HCT116 (cell line): ENCODE results near the gene MAP2K5. TPM values are rescaled to one million over a fixed set of nuclear protein-coding genes. Genes with fewer than 3 reads are reported as not detected.

ENCODE experiments used
- ATAC-seq: fragments of 200-7000 bp; cut with Tn5 transposase; 2 replicates; pipeline ENCODE4 v1.9.1; 2020; ENCODE audit warnings: mild to moderate bottlenecking, moderate library complexity
- BruUV-seq: library from RNA; stranded (reverse); fragments of 400-500 nt; replicated peaks from 2 replicates; lab custom pipeline; 2021; lab: Mats Ljungman, UMichigan
- CTCF ChIA-PET: fragments of 300-600 bp; sonication (Branson Sonifier 250); formaldehyde crosslinking; loops from one replicate; lab custom pipeline; 2021; ENCODE audit warnings: antibody characterized with exemption; lab: Charles Lee
- POLR2A ChIA-PET: fragments of 300-600, 350-600 bp; sonication (Branson Sonifier 250); formaldehyde crosslinking; loops from one replicate; lab custom pipeline; 2021; ENCODE audit warnings: antibody characterized with exemption; lab: Charles Lee
- RAD21 ChIA-PET, 2 experiments: fragments of 300-600 bp; sonication (Branson Sonifier 250); formaldehyde crosslinking; loops; one replicate each; lab custom pipeline; 2023; ENCODE audit warnings: low total read pairs in 2 of 2; ENCODE audit not compliant: uncharacterized antibody in 2 of 2, unreplicated experiment in 2 of 2, low non-redundant PET in 1 of 2; lab: Charles Lee
- DNase-seq: peaks from one replicate; pipeline ENCODE4 v3.0.0-alpha.2; 2010; ENCODE audit warnings: low read depth, low spot score
- H2AFZ ChIP-seq: fragments of 200-600 bp; shearing (Covaris generic), sonication (generic); 2 replicates; pipeline ENCODE4 v1.6.1; 2017; ENCODE audit warnings: low read depth, mixed run types, mixed read lengths, antibody characterized with exemption, low read length; ENCODE audit not compliant: poor library complexity, severe bottlenecking
- H3K27ac ChIP-seq: 2 replicates; pipeline ENCODE4 v1.5.1; 2012; ENCODE audit warnings: low read depth, low read length
- H3K27me3 ChIP-seq: fragments of 200-600 bp; sonication (generic); 2 replicates; pipeline ENCODE4 v1.6.1; 2016; ENCODE audit warnings: mixed run types, low read length, mixed read lengths; ENCODE audit not compliant: insufficient read depth
- H3K36me3 ChIP-seq, 2 experiments: fragments of 200-500 bp in 1 of 2; fragments of 200-600 bp in 1 of 2; sonication (Bioruptor generic) in 1 of 2; sonication (generic) in 1 of 2; 2 replicates each; pipeline versions ENCODE4 v1.5.1 to v1.6.1; 2014 to 2016; ENCODE audit warnings: low read length in 2 of 2, inconsistent platforms in 1 of 2, mixed read lengths in 1 of 2, mixed run types in 1 of 2; ENCODE audit not compliant: insufficient read depth in 2 of 2, control insufficient read depth in 1 of 2
- H3K4me1 ChIP-seq, 2 experiments: fragments of 200-600 bp in 1 of 2; sonication (generic) in 1 of 2; 2 replicates each; pipeline versions ENCODE4 v1.5.1 to v1.6.1; 2012 to 2017; ENCODE audit warnings: low read length in 2 of 2, inconsistent platforms in 1 of 2, mild to moderate bottlenecking in 1 of 2, mixed read lengths in 1 of 2, mixed run types in 1 of 2, moderate library complexity in 1 of 2; ENCODE audit not compliant: insufficient read depth in 2 of 2, control insufficient read depth in 1 of 2
- H3K4me2 ChIP-seq: fragments of 200-600 bp; sonication (generic); 2 replicates; pipeline ENCODE4 v1.6.1; 2017; ENCODE audit warnings: mixed run types, low read length, mixed read lengths
- H3K4me3 ChIP-seq, 2 experiments: fragments of 200-600 bp in 1 of 2; sonication (generic) in 1 of 2; replicated peaks in 1 of 2; 2 replicates each; pipeline ENCODE4 v1.5.1; 2011 to 2016; ENCODE audit warnings: low read length in 2 of 2, control low read depth in 1 of 2, low read depth in 1 of 2, mild to moderate bottlenecking in 1 of 2, mixed read lengths in 1 of 2, mixed run types in 1 of 2
- H3K79me2 ChIP-seq: fragments of 200-600 bp; sonication (generic); 2 replicates; pipeline ENCODE4 v1.6.1; 2017; ENCODE audit warnings: mild to moderate bottlenecking, mixed run types, low read length, moderate library complexity, mixed read lengths; ENCODE audit not compliant: insufficient read depth
- H3K9ac ChIP-seq: fragments of 200-600 bp; sonication (generic); 2 replicates; pipeline ENCODE4 v1.6.1; 2016; ENCODE audit warnings: low read length, mixed read lengths
- H3K9me2 ChIP-seq: fragments of 200-600 bp; sonication (generic), shearing (Covaris generic); 2 replicates; pipeline ENCODE4 v1.6.1; 2017; ENCODE audit warnings: mixed run types, mild to moderate bottlenecking, moderate library complexity; ENCODE audit not compliant: insufficient read depth
- H3K9me3 ChIP-seq, 2 experiments: fragments of 200-500 bp in 1 of 2; fragments of 200-600 bp in 1 of 2; sonication (Bioruptor generic) in 1 of 2; sonication (generic) in 1 of 2; 2 replicates each; pipeline ENCODE4 v1.6.1; 2014 to 2017; ENCODE audit warnings: low read length in 2 of 2, mixed read lengths in 2 of 2, inconsistent platforms in 1 of 2, low read depth in 1 of 2, mild to moderate bottlenecking in 1 of 2, mixed run types in 1 of 2, moderate library complexity in 1 of 2; ENCODE audit not compliant: control insufficient read depth in 1 of 2, insufficient read depth in 1 of 2
- H4K20me1 ChIP-seq: fragments of 200-600 bp; sonication (generic), shearing (Covaris generic); 2 replicates; pipeline ENCODE4 v1.6.1; 2017; ENCODE audit warnings: mixed run types, mild to moderate bottlenecking, moderate library complexity; ENCODE audit not compliant: insufficient read depth
- CEBPB ChIP-seq: IDR thresholded peaks from 2 replicates; pipeline ENCODE4 v1.6.1; 2012; ENCODE audit warnings: low read depth
- ELF1 ChIP-seq: IDR thresholded peaks from 2 replicates; pipeline ENCODE4 v1.6.1; 2012; ENCODE audit warnings: low read depth, borderline replicate concordance
- EZH2phosphoT487 ChIP-seq: fragments of 200-600 bp; IDR thresholded peaks from 2 replicates; pipeline ENCODE4 v1.6.1; 2018; ENCODE audit warnings: antibody characterized with exemption, borderline replicate concordance
- JUND ChIP-seq: IDR thresholded peaks from 2 replicates; pipeline ENCODE4 v1.6.1; 2012
- RAD21 ChIP-seq: IDR thresholded peaks from 2 replicates; pipeline ENCODE4 v1.6.1; 2012; ENCODE audit warnings: low read depth, mild to moderate bottlenecking
- REST ChIP-seq: IDR thresholded peaks from 2 replicates; pipeline ENCODE4 v1.6.1; 2012; ENCODE audit warnings: low read depth
- SP1 ChIP-seq: IDR thresholded peaks from 2 replicates; pipeline ENCODE4 v1.6.1; 2012; ENCODE audit warnings: low read depth
- SRF ChIP-seq: IDR thresholded peaks from 2 replicates; pipeline ENCODE4 v1.6.1; 2012; ENCODE audit warnings: low read depth
- TCF7L2 ChIP-seq: IDR thresholded peaks from 2 replicates; pipeline ENCODE4 v1.7.0; 2011; ENCODE audit warnings: borderline replicate concordance, inconsistent platforms; ENCODE audit not compliant: insufficient read depth, insufficient read length; ENCODE audit errors: extremely low read depth
- intact Hi-C: fragments of 100-400 bp; cut with micrococcal nuclease; formaldehyde crosslinking; loops from 2 replicates; pipeline ENCODE4 v1.10.0; 2022
- total RNA-seq: library from RNA; stranded (reverse); gene quantifications from one replicate; pipeline ENCODE4 v1.2.1, GENCODE V29; 2021; ENCODE audit not compliant: unreplicated experiment
- TF ChIP-seq, protein P1 (sequence below), 3 experiments: fragments of 200-600 bp in 1 of 3; sonication (generic) in 1 of 3; IDR thresholded peaks in 2 of 3; conservative IDR thresholded peaks in 1 of 3; 2 replicates each; pipeline ENCODE4 v1.5.1; 2012 to 2017; ENCODE audit warnings: low read depth in 2 of 3, low read length in 2 of 3, antibody characterized with exemption in 1 of 3, borderline replicate concordance in 1 of 3, control low read depth in 1 of 3, mild to moderate bottlenecking in 1 of 3, mixed read lengths in 1 of 3, mixed run types in 1 of 3, moderate library complexity in 1 of 3; ENCODE audit not compliant: insufficient read depth in 1 of 3

Gene MAP2K5
- total RNA-seq, 1 experiment from 2014 or later: 15.6 TPM

- no peak for DNase-seq
Observed at GRCh38 chr15:67836477-67836876, 294.0 kb downstream of the MAP2K5 start.

DNA sequence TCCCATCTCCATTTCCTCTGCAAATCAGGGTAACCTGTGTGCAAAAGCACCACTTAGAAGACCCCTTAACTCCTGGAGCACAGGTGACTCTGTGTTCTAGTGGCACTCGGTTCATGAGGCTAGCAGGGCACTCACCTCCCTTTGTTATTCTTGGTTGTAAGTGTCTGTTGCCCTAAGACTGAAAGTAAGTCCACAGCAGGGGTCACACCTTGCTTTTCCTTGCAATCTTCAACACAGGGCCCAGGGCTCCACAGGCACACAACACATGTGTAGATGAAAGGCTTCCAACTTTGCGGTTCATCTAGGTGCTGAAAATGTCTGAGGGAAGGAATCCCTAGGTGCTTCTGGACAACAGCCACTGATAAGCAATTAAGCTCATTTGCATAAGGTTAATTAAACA, 294.5 kb downstream of the MAP2K5 start:
- Histone ChIP-seq H3K27me3 (no peaks in the 10 kb centered on the region), H4K20me1 (no peaks in the 10 kb centered on the region), H3K9ac (no peak overlapping the region), H3K4me3 (no peak overlapping the region), H3K9me2 (no peaks in the 10 kb centered on the region), H3K4me1 (peaks cover 3 to 21% of the 10 kb centered on the region in 2 experiments; a peak in 3 of 4 replicates), H3K27ac (no peak overlapping the region), H3K9me3 (no peaks in the 10 kb centered on the region), H3K4me2 (no peak overlapping the region), H3K36me3 (no peaks in the 10 kb centered on the region), H2AFZ (no peak overlapping the region), H3K79me2 (no peaks in the 10 kb centered on the region)
- intact Hi-C loops: loop anchor here (1.0 to 10.0 kb wide), 4 partner anchors 312 to 592 kb away; partner anchors contain the start of gene C15orf61
- ATAC-seq: no peak
- no TSS peak for BruUV-seq
- CTCF ChIA-PET: interaction anchor here (1.3 kb wide), 1 partner anchor 380 kb away, joined by 6 read pairs; no protein-coding TSS in a partner anchor
- POLR2A ChIA-PET: no interaction called here
- DNase-seq: no peak
- RAD21 ChIA-PET: no interaction called here
- TF ChIP-seq TCF7L2 (no peak), REST (no peak), EZH2phosphoT487 (no peak), ELF1 (no peak), JUND (no peak), SRF (no peak), SP1 (no peak)
- TF ChIP-seq, protein P1, sequence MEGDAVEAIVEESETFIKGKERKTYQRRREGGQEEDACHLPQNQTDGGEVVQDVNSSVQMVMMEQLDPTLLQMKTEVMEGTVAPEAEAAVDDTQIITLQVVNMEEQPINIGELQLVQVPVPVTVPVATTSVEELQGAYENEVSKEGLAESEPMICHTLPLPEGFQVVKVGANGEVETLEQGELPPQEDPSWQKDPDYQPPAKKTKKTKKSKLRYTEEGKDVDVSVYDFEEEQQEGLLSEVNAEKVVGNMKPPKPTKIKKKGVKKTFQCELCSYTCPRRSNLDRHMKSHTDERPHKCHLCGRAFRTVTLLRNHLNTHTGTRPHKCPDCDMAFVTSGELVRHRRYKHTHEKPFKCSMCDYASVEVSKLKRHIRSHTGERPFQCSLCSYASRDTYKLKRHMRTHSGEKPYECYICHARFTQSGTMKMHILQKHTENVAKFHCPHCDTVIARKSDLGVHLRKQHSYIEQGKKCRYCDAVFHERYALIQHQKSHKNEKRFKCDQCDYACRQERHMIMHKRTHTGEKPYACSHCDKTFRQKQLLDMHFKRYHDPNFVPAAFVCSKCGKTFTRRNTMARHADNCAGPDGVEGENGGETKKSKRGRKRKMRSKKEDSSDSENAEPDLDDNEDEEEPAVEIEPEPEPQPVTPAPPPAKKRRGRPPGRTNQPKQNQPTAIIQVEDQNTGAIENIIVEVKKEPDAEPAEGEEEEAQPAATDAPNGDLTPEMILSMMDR (IDR thresholded peaks at IDR 0.05 in 2 of 3, conservative IDR thresholded peaks at IDR 0.05 in 1 of 3; ENCODE audit: borderline replicate concordance in 1 of 3, insufficient read depth in 1 of 3, low read depth in 2 of 3, low read length in 2 of 3): no peak

More at GRCh38 chr15:67836477-67836876, 294.0 kb downstream of the MAP2K5 start:
- no peaks in the 10 kb centered on the region for H3K27me3 ChIP-seq
- H3K9me3 ChIP-seq: no peaks in the 10 kb centered on the region
- ChIA-PET CTCF (interaction anchor here (2.0 kb wide), 1 partner anchor 379 kb away, joined by 6 read pairs; no protein-coding TSS in a partner anchor), RAD21 (no interaction called here), POLR2A (no interaction called here)
- H3K4me1 ChIP-seq: peaks cover 3 to 21% of the 10 kb centered on the region in 2 experiments; a peak in 3 of 4 replicates
- TF ChIP-seq CEBPB (no peak), RAD21 (peak; percentile 77)
- TF ChIP-seq, protein P1 (IDR thresholded peaks at IDR 0.05 in 2 of 3, conservative IDR thresholded peaks at IDR 0.05 in 1 of 3; ENCODE audit: borderline replicate concordance in 1 of 3, insufficient read depth in 1 of 3, low read depth in 2 of 3, low read length in 2 of 3): peak; percentile 68 to 81 (median 70)
- H3K9me2 ChIP-seq: no peaks in the 10 kb centered on the region
- H3K4me2 ChIP-seq: no peak overlapping the region
- intact Hi-C loops: loop anchor here (1.0 to 10.0 kb wide), 4 partner anchors 312 to 592 kb away; partner anchors contain the start of gene C15orf61
- H3K4me3 ChIP-seq: no peak overlapping the region
- no peak for ATAC-seq
- H2AFZ ChIP-seq: no peak overlapping the region
- no peaks in the 10 kb centered on the region for H3K79me2 ChIP-seq
- no TSS peak for BruUV-seq
- H3K9ac ChIP-seq: no peak overlapping the region
- H4K20me1 ChIP-seq: no peaks in the 10 kb centered on the region
- H3K36me3 ChIP-seq: no peaks in the 10 kb centered on the region
- no peak overlapping the region for H3K27ac ChIP-seq
